ENCODE results near the gene CREBL2. TPM values are rescaled to one million over a fixed set of nuclear protein-coding genes. Genes with fewer than 3 reads are reported as not detected.

CREBL2 gene
- total RNA-seq, 1 donor from 2014 or later = 31.9 TPM

GRCh38 chr12:12683725-12684124 lies 72.0 kb downstream of the CREBL2 start:
- Mint-ChIP-seq H3K36me3 (ENCODE audit: unreplicated experiment) (no peaks in the 10 kb centered on the region), H3K4me3 (ENCODE audit: unreplicated experiment) (peak overlapping the region; percentile 96), H3K9me3 (ENCODE audit: unreplicated experiment) (peaks cover 6% of the 10 kb centered on the region), H3K27ac (ENCODE audit: unreplicated experiment) (peak overlapping the region; percentile 95), H3K4me1 (ENCODE audit: low read depth, unreplicated experiment) (peaks cover 27% of the 10 kb centered on the region), H3K27me3 (ENCODE audit: unreplicated experiment) (peaks cover 8% of the 10 kb centered on the region)
- DNase-seq = no peak
- TF ChIP-seq, protein P1, sequence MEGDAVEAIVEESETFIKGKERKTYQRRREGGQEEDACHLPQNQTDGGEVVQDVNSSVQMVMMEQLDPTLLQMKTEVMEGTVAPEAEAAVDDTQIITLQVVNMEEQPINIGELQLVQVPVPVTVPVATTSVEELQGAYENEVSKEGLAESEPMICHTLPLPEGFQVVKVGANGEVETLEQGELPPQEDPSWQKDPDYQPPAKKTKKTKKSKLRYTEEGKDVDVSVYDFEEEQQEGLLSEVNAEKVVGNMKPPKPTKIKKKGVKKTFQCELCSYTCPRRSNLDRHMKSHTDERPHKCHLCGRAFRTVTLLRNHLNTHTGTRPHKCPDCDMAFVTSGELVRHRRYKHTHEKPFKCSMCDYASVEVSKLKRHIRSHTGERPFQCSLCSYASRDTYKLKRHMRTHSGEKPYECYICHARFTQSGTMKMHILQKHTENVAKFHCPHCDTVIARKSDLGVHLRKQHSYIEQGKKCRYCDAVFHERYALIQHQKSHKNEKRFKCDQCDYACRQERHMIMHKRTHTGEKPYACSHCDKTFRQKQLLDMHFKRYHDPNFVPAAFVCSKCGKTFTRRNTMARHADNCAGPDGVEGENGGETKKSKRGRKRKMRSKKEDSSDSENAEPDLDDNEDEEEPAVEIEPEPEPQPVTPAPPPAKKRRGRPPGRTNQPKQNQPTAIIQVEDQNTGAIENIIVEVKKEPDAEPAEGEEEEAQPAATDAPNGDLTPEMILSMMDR (IDR thresholded peaks at IDR 0.05; ENCODE audit: partially characterized antibody, unreplicated experiment) = no peak

DNA sequence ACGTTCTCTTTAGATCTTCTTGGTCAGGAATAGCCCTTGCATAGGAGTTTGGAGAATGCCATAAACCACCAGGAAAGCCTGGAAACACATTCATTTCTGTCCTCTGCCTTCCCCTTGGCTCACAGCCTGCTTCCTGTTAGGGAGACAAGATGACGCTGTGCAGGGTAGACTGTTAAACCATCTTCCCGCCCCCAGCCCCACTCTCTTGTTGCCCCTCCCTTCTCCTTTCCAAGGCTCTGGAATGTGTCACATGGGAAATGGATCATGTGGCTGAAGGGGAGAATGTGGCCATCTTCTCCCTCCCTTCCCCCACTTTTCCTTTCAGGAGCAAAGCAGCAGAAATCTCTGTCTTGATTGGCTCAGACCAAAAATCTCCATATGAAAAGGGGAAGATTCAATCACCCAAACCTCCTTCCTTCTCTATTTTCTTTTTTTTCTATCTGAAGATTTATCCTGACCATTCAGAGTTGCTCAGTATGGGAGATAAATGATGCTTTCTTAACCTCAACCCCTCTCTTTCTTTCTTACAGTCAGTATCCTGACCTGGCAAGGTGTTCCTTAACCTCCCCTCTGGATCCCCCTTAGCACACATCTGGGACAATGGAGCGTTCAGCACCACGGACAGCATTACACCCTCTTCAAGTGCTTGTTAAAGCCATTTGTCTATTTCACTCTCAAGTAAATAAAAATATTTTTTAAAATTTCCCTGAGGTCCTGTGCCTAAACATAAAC lies 72.9 kb downstream of the CREBL2 start:
- TF ChIP-seq, protein P1 (IDR thresholded peaks at IDR 0.05; ENCODE audit: partially characterized antibody, unreplicated experiment) = no peak
- Mint-ChIP-seq H3K27ac (ENCODE audit: unreplicated experiment) (peak overlapping the region; percentile 95), H3K36me3 (ENCODE audit: unreplicated experiment) (no peaks in the 10 kb centered on the region), H3K4me3 (ENCODE audit: unreplicated experiment) (peak overlapping the region; percentile 96), H3K4me1 (ENCODE audit: low read depth, unreplicated experiment) (peaks cover 27% of the 10 kb centered on the region), H3K27me3 (ENCODE audit: unreplicated experiment) (peaks cover 8% of the 10 kb centered on the region), H3K9me3 (ENCODE audit: unreplicated experiment) (peaks cover 6% of the 10 kb centered on the region)
- DNase-seq = peak; percentile 75

DNA sequence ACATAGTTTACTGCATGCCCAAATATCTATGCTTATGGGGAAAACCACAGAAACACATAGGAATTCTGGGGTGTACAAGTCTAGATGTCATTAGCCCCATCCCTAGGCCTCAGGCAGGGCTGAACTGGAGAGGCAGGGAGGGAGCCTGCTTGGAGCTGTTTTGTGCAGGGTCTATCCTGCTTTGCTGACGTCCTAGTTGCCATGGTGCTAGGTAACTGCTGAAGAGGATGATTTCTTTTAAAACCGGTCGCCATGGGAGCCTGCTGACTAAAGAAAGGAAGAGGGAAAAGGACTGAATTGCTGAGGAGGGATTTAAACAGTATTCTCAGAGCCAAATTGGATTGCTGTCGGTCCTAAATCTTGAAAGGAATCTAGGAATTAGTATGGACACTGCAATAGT lies 73.6 kb downstream of the CREBL2 start:
- peak overlapping the region; percentile 95 for H3K27ac Mint-ChIP-seq (ENCODE audit: unreplicated experiment)
- peaks cover 6% of the 10 kb centered on the region for H3K9me3 Mint-ChIP-seq (ENCODE audit: unreplicated experiment)
- peak; percentile 38 for DNase-seq
- H3K4me1 Mint-ChIP-seq (ENCODE audit: low read depth, unreplicated experiment) = peaks cover 27% of the 10 kb centered on the region
- H3K4me3 Mint-ChIP-seq (ENCODE audit: unreplicated experiment) = peak overlapping the region; percentile 96
- peaks cover 8% of the 10 kb centered on the region for H3K27me3 Mint-ChIP-seq (ENCODE audit: unreplicated experiment)
- TF ChIP-seq, protein P1 (IDR thresholded peaks at IDR 0.05; ENCODE audit: partially characterized antibody, unreplicated experiment) = no peak
- no peaks in the 10 kb centered on the region for H3K36me3 Mint-ChIP-seq (ENCODE audit: unreplicated experiment)

DNA sequence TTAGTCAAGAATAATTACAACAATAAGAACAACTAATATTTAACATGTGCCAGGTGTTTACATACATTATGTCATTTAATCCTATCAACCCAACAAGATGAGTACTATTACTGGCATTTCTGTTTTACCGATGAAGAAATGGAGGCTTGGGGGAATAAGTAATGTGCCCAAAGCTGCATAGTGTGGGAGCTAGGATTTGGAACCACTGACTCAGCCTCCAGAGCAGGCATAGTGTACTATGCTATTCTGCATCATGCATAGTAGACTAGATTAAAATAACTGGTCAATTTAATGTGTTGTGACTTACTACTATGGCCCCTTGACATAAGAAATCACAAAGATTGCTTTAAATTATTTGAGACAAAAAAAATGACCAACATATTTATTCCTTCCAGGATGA lies 74.8 kb downstream of the CREBL2 start:
- Mint-ChIP-seq H3K4me3 (ENCODE audit: unreplicated experiment) (no peak overlapping the region), H3K4me1 (ENCODE audit: low read depth, unreplicated experiment) (peaks cover 23% of the 10 kb centered on the region), H3K9me3 (ENCODE audit: unreplicated experiment) (peaks cover 4% of the 10 kb centered on the region), H3K27me3 (ENCODE audit: unreplicated experiment) (peaks cover 5% of the 10 kb centered on the region), H3K27ac (ENCODE audit: unreplicated experiment) (no peak overlapping the region), H3K36me3 (ENCODE audit: unreplicated experiment) (no peaks in the 10 kb centered on the region)
- TF ChIP-seq, protein P1 (IDR thresholded peaks at IDR 0.05; ENCODE audit: partially characterized antibody, unreplicated experiment) = no peak
- no peak for DNase-seq

DNA sequence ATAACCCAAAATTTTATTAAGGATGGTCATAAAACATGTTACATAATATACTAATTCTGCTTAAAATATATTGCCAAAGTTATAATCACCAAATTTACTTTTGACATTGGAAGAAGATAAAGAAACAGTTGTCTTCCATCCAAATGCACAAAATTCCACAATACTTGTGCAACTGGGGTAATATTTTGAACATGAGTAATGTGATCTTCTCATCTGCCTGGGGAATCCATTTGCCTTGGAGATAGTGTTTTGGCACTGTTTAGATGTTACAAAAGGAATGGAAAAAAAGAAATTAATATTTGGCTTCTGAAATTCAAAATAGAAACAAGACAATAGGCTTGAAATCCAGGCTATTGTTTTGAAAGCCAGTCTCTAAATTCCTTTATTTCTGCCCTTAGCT lies 75.2 kb downstream of the CREBL2 start:
- no peak overlapping the region for H3K27ac Mint-ChIP-seq (ENCODE audit: unreplicated experiment)

More for the DNA sequence above, 75.2 kb downstream of the CREBL2 start:
- H3K4me3 Mint-ChIP-seq (ENCODE audit: unreplicated experiment) = no peak overlapping the region
- TF ChIP-seq, protein P1 (IDR thresholded peaks at IDR 0.05; ENCODE audit: partially characterized antibody, unreplicated experiment) = no peak
- peaks cover 22% of the 10 kb centered on the region for H3K4me1 Mint-ChIP-seq (ENCODE audit: low read depth, unreplicated experiment)
- peaks cover 5% of the 10 kb centered on the region for H3K27me3 Mint-ChIP-seq (ENCODE audit: unreplicated experiment)
- peaks cover 4% of the 10 kb centered on the region for H3K9me3 Mint-ChIP-seq (ENCODE audit: unreplicated experiment)
- H3K36me3 Mint-ChIP-seq (ENCODE audit: unreplicated experiment) = no peaks in the 10 kb centered on the region
- no peak for DNase-seq

All from glutamatergic neuron (in vitro differentiated cells).